Measurements from ENCODE around the gene POLG2.
"Not testable (repeated sequence)": the region's sequence is repeated elsewhere in the genome, so short reads cannot be mapped to it uniquely, and the experiment has no call there.

Gene POLG2

GRCh38 chr17:64448665-64449512 lies 48.0 kb downstream of the POLG2 start, which contains the start of gene MILR1:
TSS of gene MILR1 (plus strand) at chr17:64449115. CDS start at chr17:64449169, 54 bp downstream.
- Histone ChIP-seq H3K4me3 (ENCODE audit: low read depth, low read length) (no peak within 1 kb of the TSS), H3K4me1 (ENCODE audit: control insufficient read depth, insufficient read depth, low read length) (no peaks in the 10 kb centered on the region), H3K27me3 (ENCODE audit: control insufficient read depth, insufficient read depth, low read length) (no peaks in the 10 kb centered on the region), H3K9me3 (ENCODE audit: control insufficient read depth, insufficient read depth, low read length) (no peaks in the 10 kb centered on the region), H3K9ac (ENCODE audit: low read depth, low read length) (no peak within 1 kb of the TSS), H3K36me3 (ENCODE audit: control insufficient read depth, insufficient read depth, low read length) (no peaks in the 10 kb centered on the region)

DNA sequence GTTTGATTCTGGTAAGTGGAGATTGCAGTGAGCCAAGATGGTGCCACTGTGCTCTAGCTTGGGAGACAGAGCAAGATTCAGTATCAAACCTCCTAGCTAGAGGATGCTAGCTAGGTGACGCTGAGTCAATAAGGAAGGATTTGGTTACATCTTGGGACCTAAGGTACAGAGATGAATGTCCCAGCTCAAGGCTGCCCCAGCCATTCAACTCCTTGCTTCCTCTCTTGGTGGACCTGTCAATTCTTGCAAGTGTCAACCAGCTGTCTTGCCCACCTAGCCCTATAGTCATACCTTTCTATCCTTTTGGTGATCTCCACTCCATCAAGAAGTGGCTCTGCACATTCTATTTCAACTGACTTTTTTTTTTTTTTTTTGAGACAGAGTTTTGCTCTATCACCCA lies 49.3 kb downstream of the POLG2 start:
- H3K9me3 ChIP-seq (ENCODE audit: control insufficient read depth, insufficient read depth, low read length) = no peaks in the 10 kb centered on the region
- no peaks in the 10 kb centered on the region for H3K36me3 ChIP-seq (ENCODE audit: control insufficient read depth, insufficient read depth, low read length)
- no peak overlapping the region for H3K9ac ChIP-seq (ENCODE audit: low read depth, low read length)
- no peak overlapping the region for H3K4me3 ChIP-seq (ENCODE audit: low read depth, low read length)
- H3K4me1 ChIP-seq (ENCODE audit: control insufficient read depth, insufficient read depth, low read length) = no peaks in the 10 kb centered on the region
- H3K27me3 ChIP-seq (ENCODE audit: control insufficient read depth, insufficient read depth, low read length) = no peaks in the 10 kb centered on the region

DNA sequence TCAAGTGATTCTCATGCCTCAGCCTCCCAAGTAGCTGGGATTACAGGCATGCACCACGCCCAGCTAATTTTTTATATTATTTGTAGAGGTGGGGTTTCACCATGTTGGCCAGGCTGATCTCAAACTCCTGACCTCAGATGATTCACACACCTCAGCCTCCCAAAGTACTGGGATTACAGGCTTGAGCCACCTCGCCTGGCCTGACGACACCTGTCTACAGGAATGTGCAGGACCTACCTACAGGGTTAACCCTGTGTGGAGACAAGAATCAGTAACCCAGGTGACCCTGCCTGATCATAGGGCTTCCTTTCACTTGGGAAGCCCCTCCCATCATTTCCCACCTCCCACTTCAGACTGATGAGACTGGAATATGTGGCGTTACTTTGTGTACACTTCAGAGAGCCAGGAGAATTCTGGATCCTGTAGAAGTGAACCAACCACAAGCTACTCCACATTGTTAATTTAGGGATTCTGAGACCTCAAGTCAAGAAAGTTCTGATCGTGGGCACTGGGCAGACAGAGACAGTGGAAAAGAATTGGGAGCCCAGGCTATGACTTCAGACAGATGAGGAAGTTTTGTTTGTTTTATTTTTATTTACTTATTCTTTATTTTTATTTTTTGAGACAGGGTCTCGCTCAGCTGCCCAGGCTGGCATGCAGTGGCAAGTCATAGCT lies 53.6 kb downstream of the POLG2 start:
- Histone ChIP-seq H3K36me3 (ENCODE audit: control insufficient read depth, insufficient read depth, low read length) (no peaks in the 10 kb centered on the region), H3K27me3 (ENCODE audit: control insufficient read depth, insufficient read depth, low read length) (no peaks in the 10 kb centered on the region), H3K9me3 (ENCODE audit: control insufficient read depth, insufficient read depth, low read length) (no peaks in the 10 kb centered on the region), H3K4me1 (ENCODE audit: control insufficient read depth, insufficient read depth, low read length) (no peaks in the 10 kb centered on the region), H3K4me3 (ENCODE audit: low read depth, low read length) (no peak overlapping the region), H3K9ac (ENCODE audit: low read depth, low read length) (no peak overlapping the region)

- no peaks in the 10 kb centered on the region for H3K4me1 ChIP-seq (ENCODE audit: control insufficient read depth, insufficient read depth, low read length)
- no peaks in the 10 kb centered on the region for H3K36me3 ChIP-seq (ENCODE audit: control insufficient read depth, insufficient read depth, low read length)
- H3K9me3 ChIP-seq (ENCODE audit: control insufficient read depth, insufficient read depth, low read length) = peaks cover 6% of the 10 kb centered on the region
- no peaks in the 10 kb centered on the region for H3K27me3 ChIP-seq (ENCODE audit: control insufficient read depth, insufficient read depth, low read length)
- no peak overlapping the region for H3K9ac ChIP-seq (ENCODE audit: low read depth, low read length)
- H3K4me3 ChIP-seq (ENCODE audit: low read depth, low read length) = no peak overlapping the region
These were observed 54.3 kb downstream of the POLG2 start for GRCh38 chr17:64442541-64442971.

DNA sequence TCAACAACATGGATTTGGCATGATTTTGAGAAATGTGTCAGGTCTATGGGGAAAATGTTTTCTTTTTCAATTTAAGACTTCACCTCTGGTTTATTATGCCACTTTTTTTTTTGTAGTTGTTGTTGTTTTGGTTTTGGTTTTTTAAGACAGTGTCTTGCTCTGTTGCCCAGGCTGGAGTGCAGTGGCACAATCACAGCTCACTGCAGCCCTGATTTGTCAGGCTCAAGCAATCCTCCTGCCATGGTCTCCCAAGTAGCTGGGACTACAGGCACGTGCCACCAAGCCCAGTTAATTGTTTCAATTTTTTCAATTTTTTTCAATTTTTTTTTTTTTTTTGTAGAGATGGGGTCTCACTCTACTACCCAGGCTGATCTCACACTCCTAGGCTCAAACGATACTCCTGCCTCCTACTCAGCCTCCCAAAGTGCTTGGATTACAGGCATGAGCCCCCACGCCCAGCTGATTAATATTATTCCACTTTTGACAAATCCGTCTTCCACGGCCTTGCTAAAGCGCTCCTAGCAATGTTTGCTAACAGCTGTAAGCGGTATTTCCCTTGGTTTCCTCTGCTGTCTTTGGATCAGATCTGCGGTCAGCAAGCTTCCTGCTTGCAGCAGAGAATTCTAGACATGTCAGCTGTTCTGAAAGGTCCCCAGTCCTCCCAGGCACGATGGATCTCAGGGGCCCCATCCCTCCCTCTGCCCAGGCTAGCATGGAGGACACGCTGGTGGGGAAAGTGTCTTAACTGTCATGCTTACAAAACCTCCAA lies 54.9 kb downstream of the POLG2 start:
- H3K9me3 ChIP-seq (ENCODE audit: control insufficient read depth, insufficient read depth, low read length) = peaks cover 11% of the 10 kb centered on the region
- H3K9ac ChIP-seq (ENCODE audit: low read depth, low read length) = no peak overlapping the region
- no peak overlapping the region for H3K4me3 ChIP-seq (ENCODE audit: low read depth, low read length)
- no peaks in the 10 kb centered on the region for H3K36me3 ChIP-seq (ENCODE audit: control insufficient read depth, insufficient read depth, low read length)
- no peaks in the 10 kb centered on the region for H3K27me3 ChIP-seq (ENCODE audit: control insufficient read depth, insufficient read depth, low read length)
- no peaks in the 10 kb centered on the region for H3K4me1 ChIP-seq (ENCODE audit: control insufficient read depth, insufficient read depth, low read length)

- Histone ChIP-seq H3K4me3 (ENCODE audit: low read depth, low read length) (no peak overlapping the region), H3K9ac (ENCODE audit: low read depth, low read length) (no peak overlapping the region), H3K36me3 (ENCODE audit: control insufficient read depth, insufficient read depth, low read length) (no peaks in the 10 kb centered on the region), H3K27me3 (ENCODE audit: control insufficient read depth, insufficient read depth, low read length) (no peaks in the 10 kb centered on the region), H3K9me3 (ENCODE audit: control insufficient read depth, insufficient read depth, low read length) (peaks cover 11% of the 10 kb centered on the region), H3K4me1 (ENCODE audit: control insufficient read depth, insufficient read depth, low read length) (no peaks in the 10 kb centered on the region)
These were observed 56.9 kb downstream of the POLG2 start for GRCh38 chr17:64439956-64440355.

- H3K36me3 ChIP-seq (ENCODE audit: control insufficient read depth, insufficient read depth, low read length); H3K4me3 ChIP-seq (ENCODE audit: low read depth, low read length); H3K4me1 ChIP-seq (ENCODE audit: control insufficient read depth, insufficient read depth, low read length); H3K9ac ChIP-seq (ENCODE audit: low read depth, low read length); H3K27me3 ChIP-seq (ENCODE audit: control insufficient read depth, insufficient read depth, low read length): not testable (repeated sequence)
- H3K9me3 ChIP-seq (ENCODE audit: control insufficient read depth, insufficient read depth, low read length) = peaks cover 12% of the 10 kb centered on the region
These were observed 57.3 kb downstream of the POLG2 start for GRCh38 chr17:64439521-64439920.

- H3K4me3 ChIP-seq (ENCODE audit: low read depth, low read length) = no peak overlapping the region
- H3K27me3 ChIP-seq (ENCODE audit: control insufficient read depth, insufficient read depth, low read length) = no peaks in the 10 kb centered on the region
- no peaks in the 10 kb centered on the region for H3K36me3 ChIP-seq (ENCODE audit: control insufficient read depth, insufficient read depth, low read length)
- H3K9me3 ChIP-seq (ENCODE audit: control insufficient read depth, insufficient read depth, low read length) = peaks cover 14% of the 10 kb centered on the region
- H3K4me1 ChIP-seq (ENCODE audit: control insufficient read depth, insufficient read depth, low read length) = no peaks in the 10 kb centered on the region
- H3K9ac ChIP-seq (ENCODE audit: low read depth, low read length) = no peak overlapping the region
These were observed 58.8 kb downstream of the POLG2 start for GRCh38 chr17:64437944-64438525.

DNA sequence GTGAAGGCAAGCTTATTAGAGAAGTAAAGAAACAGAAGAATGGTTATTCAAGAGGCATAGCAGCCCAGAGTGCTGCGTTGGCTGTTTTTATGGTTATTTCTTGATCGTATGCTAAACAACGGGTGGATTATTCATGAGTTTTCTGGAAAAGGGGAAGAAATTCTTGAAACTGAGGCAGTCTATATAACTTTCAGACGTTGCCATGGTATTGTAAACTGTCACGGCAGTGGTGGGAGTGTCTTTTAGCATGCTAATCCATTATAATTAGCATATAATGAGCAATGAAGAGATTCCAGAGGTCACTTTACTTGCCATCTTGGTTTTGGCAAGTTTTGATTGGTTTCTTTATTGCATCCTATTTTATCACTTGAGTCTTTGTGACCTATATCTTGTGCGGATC lies 65.3 kb downstream of the POLG2 start:
- Histone ChIP-seq H3K9me3 (ENCODE audit: control insufficient read depth, insufficient read depth, low read length) (peaks cover 3% of the 10 kb centered on the region), H3K4me3 (ENCODE audit: low read depth, low read length) (no peak overlapping the region), H3K9ac (ENCODE audit: low read depth, low read length) (no peak overlapping the region), H3K4me1 (ENCODE audit: control insufficient read depth, insufficient read depth, low read length) (no peaks in the 10 kb centered on the region), H3K36me3 (ENCODE audit: control insufficient read depth, insufficient read depth, low read length) (no peaks in the 10 kb centered on the region), H3K27me3 (ENCODE audit: control insufficient read depth, insufficient read depth, low read length) (no peaks in the 10 kb centered on the region)

GRCh38 chr17:64430036-64430435 lies 66.8 kb downstream of the POLG2 start:
- not testable (repeated sequence) for H3K9ac ChIP-seq (ENCODE audit: low read depth, low read length); H3K36me3 ChIP-seq (ENCODE audit: control insufficient read depth, insufficient read depth, low read length); H3K9me3 ChIP-seq (ENCODE audit: control insufficient read depth, insufficient read depth, low read length); H3K4me3 ChIP-seq (ENCODE audit: low read depth, low read length); H3K4me1 ChIP-seq (ENCODE audit: control insufficient read depth, insufficient read depth, low read length); H3K27me3 ChIP-seq (ENCODE audit: control insufficient read depth, insufficient read depth, low read length)

- H3K27me3 ChIP-seq (ENCODE audit: control insufficient read depth, insufficient read depth, low read length) = no peaks in the 10 kb centered on the region
- H3K9ac ChIP-seq (ENCODE audit: low read depth, low read length) = no peak overlapping the region
- no peaks in the 10 kb centered on the region for H3K9me3 ChIP-seq (ENCODE audit: control insufficient read depth, insufficient read depth, low read length)
- no peak overlapping the region for H3K4me3 ChIP-seq (ENCODE audit: low read depth, low read length)
- H3K36me3 ChIP-seq (ENCODE audit: control insufficient read depth, insufficient read depth, low read length) = no peaks in the 10 kb centered on the region
- H3K4me1 ChIP-seq (ENCODE audit: control insufficient read depth, insufficient read depth, low read length) = no peaks in the 10 kb centered on the region
These were observed 68.4 kb downstream of the POLG2 start for GRCh38 chr17:64428406-64428805.

Measured in iPS-15b (cell line).